HEK293T (cell line): Measurements from ENCODE around the gene GNB1L.

Experiments used
- ARNT ChIP-seq: fragments of 450-650 bp; IDR thresholded peaks from 2 replicates; pipeline ENCODE4 v1.6.1; 2017; ENCODE audit warnings: mild to moderate bottlenecking
- BHLHE40 ChIP-seq: fragments of 450-650 bp; IDR thresholded peaks from 2 replicates; pipeline ENCODE4 v1.6.1; 2016; ENCODE audit warnings: mild to moderate bottlenecking, moderate library complexity, borderline replicate concordance
- FOXK2 ChIP-seq: fragments of 450-650 bp; IDR thresholded peaks from 2 replicates; pipeline ENCODE4 v1.6.1; 2016; ENCODE audit warnings: mild to moderate bottlenecking
- FOXM1 ChIP-seq: fragments of 450-650 bp; IDR thresholded peaks from 2 replicates; pipeline ENCODE4 v1.6.1; 2017; ENCODE audit warnings: mild to moderate bottlenecking, borderline replicate concordance
- LEF1 ChIP-seq: fragments of 450-650 bp; IDR thresholded peaks from 2 replicates; pipeline ENCODE4 v1.6.1; 2017; ENCODE audit warnings: mild to moderate bottlenecking, borderline replicate concordance
- NFRKB ChIP-seq: fragments of 450-650 bp; IDR thresholded peaks from 2 replicates; pipeline ENCODE4 v1.6.1; 2016; ENCODE audit warnings: mild to moderate bottlenecking, moderate library complexity
- PKNOX1 ChIP-seq: fragments of 450-650 bp; IDR thresholded peaks from 2 replicates; pipeline ENCODE4 v1.6.1; 2016
- SP1 ChIP-seq: fragments of 450-650 bp; IDR thresholded peaks from 2 replicates; pipeline ENCODE4 v1.6.1; 2017
- TARDBP ChIP-seq: fragments of 450-650 bp; IDR thresholded peaks from 2 replicates; pipeline ENCODE4 v1.6.1; 2016
- ZNF384 ChIP-seq: fragments of 450-650 bp; IDR thresholded peaks from 2 replicates; pipeline ENCODE4 v1.6.1; 2016

DNA sequence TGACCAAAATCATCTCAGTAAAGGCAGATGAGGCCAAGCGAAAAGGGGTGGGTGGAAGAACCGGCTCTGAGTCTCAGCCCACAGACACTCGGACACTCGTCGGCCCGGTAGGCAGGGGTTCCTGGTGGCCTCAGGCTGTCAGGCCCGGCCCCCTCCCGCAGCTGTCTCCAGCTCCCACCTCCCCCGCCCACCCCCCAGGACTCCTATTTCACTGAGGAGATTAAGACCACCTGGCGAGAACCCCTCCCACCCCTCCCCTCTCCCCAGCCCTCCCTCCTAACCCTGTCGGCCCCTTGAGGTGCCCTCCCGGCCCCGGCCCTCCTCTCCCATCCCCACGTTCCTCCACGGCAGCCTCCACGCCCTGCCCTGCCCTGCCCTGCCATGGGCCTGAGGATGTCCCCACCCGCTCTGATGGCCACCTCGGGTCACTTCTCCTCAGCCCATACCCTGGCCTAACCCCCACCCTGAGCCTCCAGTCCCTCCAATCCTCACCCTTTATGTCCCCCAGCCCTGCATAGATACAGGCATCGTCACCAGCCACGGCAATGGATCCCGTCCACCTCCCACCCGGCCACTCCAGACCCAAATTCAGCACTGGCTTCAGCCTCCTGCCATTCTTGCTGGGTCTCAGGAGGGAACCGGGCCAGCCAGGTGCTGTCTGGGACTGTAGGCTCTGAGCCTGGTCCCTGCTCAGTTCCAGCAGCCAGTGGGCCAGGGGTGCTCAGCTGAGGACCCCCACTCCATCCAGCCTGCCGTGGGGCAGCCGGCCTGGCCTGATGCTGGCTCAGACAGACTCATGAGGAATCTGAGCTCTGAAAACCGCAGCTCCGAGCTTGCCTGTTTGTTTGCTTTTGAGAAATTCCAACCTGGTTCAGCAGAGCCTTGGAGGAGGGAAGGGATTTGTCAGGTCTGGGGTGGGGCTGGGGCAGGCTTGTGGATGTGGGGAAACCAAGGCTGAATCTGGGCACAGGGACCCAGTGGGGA lies 103.9 kb downstream of the GNB1L start:
- TF ChIP-seq SP1 (no peak), BHLHE40 (no peak), TARDBP (no peak), FOXK2 (no peak), ZNF384 (no peak), NFRKB (no peak), FOXM1 (no peak), PKNOX1 (no peak), LEF1 (no peak), ARNT (no peak)
